HG02759 (cell line): ENCODE results near the gene CCL14.
"Not testable (repeated sequence)": the region's sequence is repeated elsewhere in the genome, so short reads cannot be mapped to it uniquely, and the experiment has no call there.

ENCODE experiments used
- ATAC-seq: cut with Tn5 transposase; IDR thresholded peaks from one replicate; pipeline ENCODE4 v1.9.1; 2021; ENCODE audit warnings: mild to moderate bottlenecking, moderate library complexity; ENCODE audit not compliant: unreplicated experiment

The CCL14 gene

GRCh38 chr17:35944151-35944550 is 42.4 kb downstream of the CCL14 start:
- ATAC-seq, result no peak

- no peak for ATAC-seq
These were observed 43.0 kb downstream of the CCL14 start, which contains the start of gene LYZL6 for GRCh38 chr17:35943537-35943936. LYZL6 (minus strand) TSS chr17:35943713; CDS start chr17:35939356, 4,357 bp downstream.

- ATAC-seq, result no peak
These were observed 43.8 kb downstream of the CCL14 start for GRCh38 chr17:35942588-35943186.

GRCh38 chr17:35938492-35938891 is 48.0 kb downstream of the CCL14 start:
- not testable (repeated sequence) for ATAC-seq

DNA sequence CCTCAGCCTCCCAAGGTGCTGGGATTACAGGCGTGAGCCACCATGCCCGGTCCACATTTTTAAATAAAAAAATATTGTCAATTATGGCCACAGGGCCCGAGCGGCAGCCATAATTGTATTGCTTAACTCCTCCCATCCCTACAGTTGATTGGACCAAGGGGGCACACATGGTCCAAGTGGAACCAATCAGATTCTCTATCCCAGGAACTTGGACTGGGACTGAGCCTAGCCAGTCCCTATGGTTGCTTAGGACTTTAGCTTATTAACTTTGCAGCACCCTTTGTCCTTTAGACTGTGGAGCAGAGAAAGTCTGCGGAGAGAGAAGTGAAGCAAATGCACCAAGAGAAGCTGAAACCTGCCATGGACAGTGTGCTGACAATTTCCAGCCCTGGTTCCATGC is 50.5 kb downstream of the CCL14 start:
- no peak for ATAC-seq

DNA sequence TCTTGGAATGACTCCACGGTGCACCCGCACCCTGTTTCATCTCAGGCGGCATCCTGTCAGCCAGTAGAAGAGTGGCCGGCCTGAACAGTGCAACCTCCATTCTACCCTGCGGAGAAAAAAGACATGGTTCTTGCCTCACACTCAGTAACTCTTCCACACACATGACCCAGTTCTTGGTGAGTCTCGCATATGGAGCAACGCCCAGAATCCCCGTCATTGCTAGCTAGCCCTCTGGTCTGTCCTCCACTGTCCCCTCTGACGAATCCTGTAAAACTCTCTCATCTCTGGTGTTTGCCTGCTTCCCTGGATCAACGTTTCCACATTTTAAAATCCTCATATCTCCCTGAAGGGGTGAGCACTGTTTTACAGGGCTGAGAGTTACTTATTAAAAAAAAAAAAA is 51.8 kb downstream of the CCL14 start:
- ATAC-seq, result no peak
